HT1080 (cell line): ENCODE results near the gene RAD54L2. TPM values are rescaled to one million over a fixed set of nuclear protein-coding genes. Genes with fewer than 3 reads are reported as not detected.

Experiments used
- total RNA-seq: library from RNA; depleted of rRNA; stranded (reverse); fragments of >200 nt; shearing (Covaris generic); gene quantifications from 2 replicates; pipeline ENCODE4 v1.2.3, GENCODE V29; 2014; rRNA removed

Gene RAD54L2
- total RNA-seq, 1 experiment from 2014 or later = 12.3 TPM

Other genes with a start within 250 kb of the RAD54L2 start
- 115 and 154 TPM in 2 replicates for gene MANF, start 153.4 kb upstream of the RAD54L2 start, total RNA-seq
- gene RBM15B, start 147.4 kb upstream of the RAD54L2 start, total RNA-seq = 28.7 and 38.3 TPM in 2 replicates
- gene DCAF1, start 38.7 kb upstream of the RAD54L2 start, total RNA-seq = 16.6 and 23.4 TPM in 2 replicates
- gene TEX264, start 132.5 kb downstream of the RAD54L2 start, total RNA-seq = 76.6 and 84.8 TPM in 2 replicates
- under 0.01 and 0.06 TPM in 2 replicates for gene GRM2, start 168.3 kb downstream of the RAD54L2 start, total RNA-seq
- gene IQCF6, start 240.5 kb downstream of the RAD54L2 start, total RNA-seq = not detected in 2 replicates